GM18868 (cell line): ENCODE results near the gene NDUFV1.

ENCODE experiments used
- ATAC-seq: cut with Tn5 transposase; IDR thresholded peaks from one replicate; pipeline ENCODE4 v1.9.1; 2021; ENCODE audit warnings: mild to moderate bottlenecking, moderate library complexity; ENCODE audit not compliant: unreplicated experiment

The NDUFV1 gene

GRCh38 chr11:67639438-67639859, 32.7 kb downstream of the NDUFV1 start, which contains the start of gene TBX10:
Gene TBX10 (minus strand): TSS chr11:67639763. CDS start chr11:67639472, 291 bp downstream.
- no peak for ATAC-seq

- no peak for ATAC-seq
Observed at GRCh38 chr11:67640021-67640757, 33.5 kb downstream of the NDUFV1 start.

GRCh38 chr11:67640758-67641337, 34.1 kb downstream of the NDUFV1 start:
- ATAC-seq: no peak

- no peak for ATAC-seq
Observed at GRCh38 chr11:67641338-67642172, 34.8 kb downstream of the NDUFV1 start.

- ATAC-seq: no peak
Observed at GRCh38 chr11:67642173-67643120, 35.7 kb downstream of the NDUFV1 start.

- ATAC-seq: no peak
Observed at GRCh38 chr11:67644042-67644441, 37.3 kb downstream of the NDUFV1 start.

- no peak for ATAC-seq
Observed at GRCh38 chr11:67644472-67645418, 38.0 kb downstream of the NDUFV1 start.

GRCh38 chr11:67645521-67646461, 39.1 kb downstream of the NDUFV1 start:
- no peak for ATAC-seq

- ATAC-seq: no peak
Observed at GRCh38 chr11:67646535-67647336, 40.0 kb downstream of the NDUFV1 start.

- no peak for ATAC-seq
Observed at GRCh38 chr11:67647471-67647870, 40.7 kb downstream of the NDUFV1 start.

GRCh38 chr11:67648140-67648795, 41.5 kb downstream of the NDUFV1 start:
- peak; percentile 61 for ATAC-seq

GRCh38 chr11:67648796-67649613, 42.3 kb downstream of the NDUFV1 start:
- no peak for ATAC-seq

- ATAC-seq: no peak
Observed at GRCh38 chr11:67649634-67650510, 43.1 kb downstream of the NDUFV1 start.

- no peak for ATAC-seq
Observed at GRCh38 chr11:67651976-67652781, 45.4 kb downstream of the NDUFV1 start.
